ENCODE results near the gene MTA1. TPM values are rescaled to one million over a fixed set of nuclear protein-coding genes. Genes with fewer than 3 reads are reported as not detected.

MTA1 gene
- total RNA-seq, 1 donor from 2014 or later, result 227 TPM

- no peak for TF ChIP-seq CTCF (IDR thresholded peaks at IDR 0.05; ENCODE audit: unreplicated experiment)
- Mint-ChIP-seq H3K4me1 (ENCODE audit: low read depth) (no peaks in the 10 kb centered on the region), H3K4me3 (ENCODE audit: low read depth) (no peak overlapping the region), H3K27ac (no peak overlapping the region), H3K36me3 (ENCODE audit: insufficient read depth) (peaks cover 25% of the 10 kb centered on the region), H3K9me3 (ENCODE audit: low read depth) (peaks cover 9% of the 10 kb centered on the region), H3K27me3 (no peaks in the 10 kb centered on the region)
- DNase-seq (ENCODE audit: low spot score, unreplicated experiment), result no peak
These were observed 13.6 kb downstream of the MTA1 start for GRCh38 chr14:105433161-105433605.

DNA sequence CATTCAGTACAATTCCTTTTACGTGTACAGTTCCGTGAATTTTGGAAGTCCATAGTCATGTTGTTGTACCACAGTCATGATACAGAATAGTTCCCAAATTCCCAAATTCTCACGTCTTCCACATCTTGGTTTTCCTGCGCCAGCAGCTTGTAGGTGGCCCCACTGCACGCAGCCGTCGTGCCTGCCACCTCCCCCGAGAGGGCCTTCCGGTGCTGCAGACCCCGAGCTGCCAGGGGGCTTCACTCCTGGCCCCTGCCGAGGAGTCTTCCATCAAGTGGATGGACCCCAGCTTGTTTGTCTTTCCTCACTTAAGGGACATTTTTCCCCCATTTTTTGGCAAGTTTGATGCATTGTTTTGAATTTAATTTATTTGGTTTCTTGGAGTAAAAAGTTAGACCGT is 16.8 kb downstream of the MTA1 start:
- H3K4me1 Mint-ChIP-seq (ENCODE audit: low read depth), result no peaks in the 10 kb centered on the region
- H3K27me3 Mint-ChIP-seq, result no peaks in the 10 kb centered on the region
- TF ChIP-seq CTCF (IDR thresholded peaks at IDR 0.05; ENCODE audit: unreplicated experiment), result no peak
- H3K27ac Mint-ChIP-seq, result no peak overlapping the region
- no peak for DNase-seq (ENCODE audit: low spot score, unreplicated experiment)
- H3K9me3 Mint-ChIP-seq (ENCODE audit: low read depth), result peaks cover 6% of the 10 kb centered on the region
- H3K36me3 Mint-ChIP-seq (ENCODE audit: insufficient read depth), result peaks cover 10% of the 10 kb centered on the region
- no peak overlapping the region for H3K4me3 Mint-ChIP-seq (ENCODE audit: low read depth)

DNA sequence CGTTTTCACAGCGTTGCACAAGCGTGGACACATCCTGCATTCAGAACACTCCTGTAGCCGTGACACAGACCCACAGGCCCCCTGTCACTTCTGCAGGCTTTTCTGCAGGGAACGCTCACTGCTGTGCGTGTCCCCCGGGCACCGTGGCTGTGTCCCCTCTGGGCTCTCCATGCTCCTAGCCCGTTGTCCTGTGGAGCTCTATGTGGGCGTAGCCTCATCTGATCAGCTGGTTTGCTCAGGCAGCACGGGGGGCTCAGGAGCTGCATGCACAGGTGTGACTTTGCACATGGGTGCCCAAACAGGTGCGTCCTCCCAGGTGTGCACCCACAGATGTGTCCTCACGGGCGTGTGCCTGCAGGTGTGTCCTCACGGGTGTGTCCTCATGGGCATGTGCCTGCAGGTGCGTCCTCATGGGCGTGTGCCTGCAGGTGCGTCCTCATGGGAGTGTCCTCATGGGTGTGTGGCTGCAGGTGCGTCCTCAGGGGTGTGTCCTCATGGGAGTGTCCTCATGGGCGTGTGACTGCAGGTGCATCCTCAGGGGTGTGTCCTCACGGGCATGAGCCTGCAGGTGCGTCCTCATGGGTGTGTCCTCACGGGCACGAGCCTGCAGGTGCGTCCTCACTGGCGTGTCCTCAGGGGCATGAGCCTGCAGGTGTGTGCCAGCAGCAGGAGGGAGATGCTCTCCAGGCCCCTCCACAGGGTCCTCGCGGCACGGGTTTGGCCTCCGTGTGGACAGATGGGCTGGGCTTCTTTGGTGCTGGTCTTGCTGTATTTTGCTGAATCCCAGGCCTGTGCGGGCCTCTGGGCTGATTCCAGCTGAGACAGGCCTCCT is 17.5 kb downstream of the MTA1 start:
- no peaks in the 10 kb centered on the region for H3K27me3 Mint-ChIP-seq
- DNase-seq (ENCODE audit: low spot score, unreplicated experiment), result no peak
- H3K4me1 Mint-ChIP-seq (ENCODE audit: low read depth), result no peaks in the 10 kb centered on the region
- H3K4me3 Mint-ChIP-seq (ENCODE audit: low read depth), result no peak overlapping the region
- H3K36me3 Mint-ChIP-seq (ENCODE audit: insufficient read depth), result peaks cover 12% of the 10 kb centered on the region
- peaks cover 6% of the 10 kb centered on the region for H3K9me3 Mint-ChIP-seq (ENCODE audit: low read depth)
- H3K27ac Mint-ChIP-seq, result no peak overlapping the region
- TF ChIP-seq CTCF (IDR thresholded peaks at IDR 0.05; ENCODE audit: unreplicated experiment), result no peak

- no peak for TF ChIP-seq CTCF (IDR thresholded peaks at IDR 0.05; ENCODE audit: unreplicated experiment)
- Mint-ChIP-seq H3K4me1 (ENCODE audit: low read depth) (no peaks in the 10 kb centered on the region), H3K27ac (peak overlapping the region; percentile 37), H3K36me3 (ENCODE audit: insufficient read depth) (peaks cover 17% of the 10 kb centered on the region), H3K4me3 (ENCODE audit: low read depth) (no peak overlapping the region), H3K9me3 (ENCODE audit: low read depth) (peaks cover 6% of the 10 kb centered on the region), H3K27me3 (no peaks in the 10 kb centered on the region)
- DNase-seq (ENCODE audit: low spot score, unreplicated experiment), result no peak
These were observed 18.3 kb downstream of the MTA1 start for GRCh38 chr14:105437723-105438500.

DNA sequence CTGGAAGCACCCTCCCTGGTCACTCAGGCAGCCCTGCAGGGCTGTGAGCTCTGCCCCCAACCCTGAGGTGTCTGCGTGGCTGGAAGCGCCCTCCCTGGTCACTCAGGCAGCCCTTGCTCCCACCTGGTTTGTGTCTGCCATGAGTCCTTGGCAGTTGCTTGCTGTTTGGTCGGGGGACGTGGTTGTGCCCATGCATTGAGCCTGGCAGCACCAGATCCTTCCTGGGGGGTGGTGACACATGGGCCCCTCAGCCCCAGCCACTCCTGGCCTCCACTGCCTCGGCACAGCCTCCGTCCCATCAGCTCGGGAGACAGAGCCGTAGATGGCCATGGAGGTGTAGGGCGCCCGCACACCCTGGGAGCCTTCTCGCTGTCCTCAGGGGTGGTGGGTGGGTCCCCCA is 19.6 kb downstream of the MTA1 start:
- Mint-ChIP-seq H3K27me3 (no peaks in the 10 kb centered on the region), H3K27ac (no peak overlapping the region), H3K36me3 (ENCODE audit: insufficient read depth) (peaks cover 17% of the 10 kb centered on the region), H3K9me3 (ENCODE audit: low read depth) (peaks cover 6% of the 10 kb centered on the region), H3K4me1 (ENCODE audit: low read depth) (no peaks in the 10 kb centered on the region), H3K4me3 (ENCODE audit: low read depth) (no peak overlapping the region)
- TF ChIP-seq CTCF (IDR thresholded peaks at IDR 0.05; ENCODE audit: unreplicated experiment), result no peak
- DNase-seq (ENCODE audit: low spot score, unreplicated experiment), result no peak

Data from progenitor cell of endocrine pancreas (in vitro differentiated cells).